Jurkat, Clone E6-1 (cell line): Measurements from ENCODE around the gene LRBA.

Experiments
- DNase-seq: peaks from one replicate; pipeline ENCODE4 v3.0.0-alpha.2; 2011; ENCODE audit warnings: low read depth, low spot score
- H3K4me3 ChIP-seq: 2 replicates; pipeline ENCODE4 v1.5.1; 2011; ENCODE audit warnings: mild to moderate bottlenecking, low read length, control low read depth, moderate library complexity

The LRBA gene

DNA sequence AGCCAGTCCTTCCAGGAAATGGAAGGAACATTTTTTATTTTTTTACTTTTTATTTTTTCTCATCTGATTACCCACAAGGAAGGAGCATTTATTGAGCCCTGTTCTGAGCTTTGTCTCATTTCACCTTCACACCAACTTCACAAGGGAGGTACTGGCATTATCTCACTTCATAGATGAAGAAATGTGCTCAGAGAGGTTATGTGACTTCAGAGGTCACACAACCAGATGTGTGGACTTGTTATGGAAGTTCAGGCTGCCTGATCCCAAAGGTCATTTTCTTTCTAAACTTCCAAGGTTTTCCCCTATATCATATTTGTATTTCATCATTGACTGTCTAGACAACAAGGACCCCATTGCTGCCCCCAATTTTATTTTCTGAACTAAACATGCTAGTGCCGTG is 776.5 kb downstream of the LRBA start:
- no peak overlapping the region for H3K4me3 ChIP-seq
- DNase-seq = no peak

- no peak overlapping the region for H3K4me3 ChIP-seq
- DNase-seq = no peak
Observed at GRCh38 chr4:150237110-150237872, 777.8 kb downstream of the LRBA start.

- H3K4me3 ChIP-seq = no peak overlapping the region
- no peak for DNase-seq
Observed at GRCh38 chr4:150236626-150237025, 778.5 kb downstream of the LRBA start.

- no peak for DNase-seq
- no peak overlapping the region for H3K4me3 ChIP-seq
Observed at GRCh38 chr4:150235808-150236271, 779.2 kb downstream of the LRBA start.

DNA sequence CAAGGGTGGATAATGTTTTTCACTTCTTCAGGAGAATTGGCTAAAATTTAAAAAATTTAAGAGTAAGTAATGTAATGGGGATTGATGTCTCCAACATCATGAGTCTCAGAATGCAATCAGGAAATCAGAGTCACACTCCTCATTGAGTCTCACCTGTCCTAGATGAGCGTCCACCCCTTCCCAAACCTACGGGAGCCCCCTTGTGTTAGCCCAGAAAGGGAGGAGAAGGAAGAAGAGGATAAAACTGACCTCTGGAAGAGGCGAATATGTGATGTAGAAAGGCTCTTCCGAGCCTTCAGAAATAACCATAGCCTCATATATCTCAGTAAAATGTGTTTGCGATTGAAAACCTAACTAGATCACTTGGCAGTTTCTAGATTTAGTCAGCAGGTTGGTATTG is 779.8 kb downstream of the LRBA start:
- H3K4me3 ChIP-seq = no peak overlapping the region
- DNase-seq = no peak

GRCh38 chr4:150234246-150234645 is 780.8 kb downstream of the LRBA start:
- DNase-seq = no peak
- no peak overlapping the region for H3K4me3 ChIP-seq

- H3K4me3 ChIP-seq = no peak overlapping the region
- DNase-seq = no peak
Observed at GRCh38 chr4:150232029-150232428, 783.1 kb downstream of the LRBA start.

GRCh38 chr4:150231107-150231770 is 783.8 kb downstream of the LRBA start:
- no peak overlapping the region for H3K4me3 ChIP-seq
- DNase-seq = no peak

- H3K4me3 ChIP-seq = no peak overlapping the region
- DNase-seq = no peak
Observed at GRCh38 chr4:150230561-150230960, 784.5 kb downstream of the LRBA start.

DNA sequence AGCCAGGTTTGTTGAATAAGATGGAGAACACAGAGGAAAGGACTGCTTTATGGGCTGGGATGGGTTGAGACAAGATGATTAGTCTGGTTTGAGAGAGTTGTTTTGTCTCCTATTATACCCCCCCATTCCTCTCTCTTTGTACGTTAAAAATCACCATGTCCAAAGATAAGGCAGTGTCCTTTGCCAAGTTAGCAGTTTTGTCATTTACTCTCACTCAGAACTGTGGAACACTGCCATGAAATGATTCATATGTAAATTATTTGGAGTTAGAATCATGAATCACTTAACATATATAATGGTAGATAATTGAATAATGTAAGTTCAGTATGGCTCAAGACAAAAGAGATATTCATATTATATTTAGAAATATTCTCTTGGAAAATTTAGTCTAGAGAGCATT is 785.6 kb downstream of the LRBA start:
- no peak for DNase-seq
- H3K4me3 ChIP-seq = no peak overlapping the region

DNA sequence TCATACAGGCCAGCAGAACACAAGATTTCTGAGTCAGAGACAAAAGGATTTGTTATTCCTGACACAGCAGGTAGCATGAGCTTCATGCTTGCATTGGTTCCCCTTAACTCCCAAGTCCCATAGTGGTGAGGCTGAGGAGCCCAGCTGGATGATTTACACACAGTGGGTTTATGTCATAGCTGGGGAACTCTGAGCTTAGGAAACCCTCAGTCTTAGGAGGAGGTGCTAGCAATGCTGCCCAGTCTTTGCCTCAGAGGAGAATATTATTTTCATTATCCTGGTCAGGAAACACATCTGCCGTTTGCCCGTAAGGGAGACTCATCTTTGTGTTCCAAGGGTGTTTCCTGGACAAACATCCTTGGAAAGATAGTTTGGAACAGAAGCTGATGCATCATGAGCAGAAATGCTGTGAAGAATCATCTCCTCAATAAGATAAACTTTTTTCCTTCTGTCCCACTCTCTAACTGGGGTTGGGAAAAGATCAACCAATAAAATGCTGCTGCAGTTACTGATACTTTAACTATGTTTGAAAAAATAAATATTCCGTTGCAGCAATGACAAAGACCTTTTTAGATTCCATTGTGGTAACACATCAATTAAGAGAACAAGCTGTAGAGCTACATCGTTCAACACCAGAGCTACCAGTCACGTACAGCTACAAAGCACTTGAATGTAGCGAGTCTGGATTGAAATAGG is 790.0 kb downstream of the LRBA start:
- DNase-seq = no peak
- H3K4me3 ChIP-seq = no peak overlapping the region

GRCh38 chr4:150219841-150220240 is 795.2 kb downstream of the LRBA start:
- no peak for DNase-seq

DNA sequence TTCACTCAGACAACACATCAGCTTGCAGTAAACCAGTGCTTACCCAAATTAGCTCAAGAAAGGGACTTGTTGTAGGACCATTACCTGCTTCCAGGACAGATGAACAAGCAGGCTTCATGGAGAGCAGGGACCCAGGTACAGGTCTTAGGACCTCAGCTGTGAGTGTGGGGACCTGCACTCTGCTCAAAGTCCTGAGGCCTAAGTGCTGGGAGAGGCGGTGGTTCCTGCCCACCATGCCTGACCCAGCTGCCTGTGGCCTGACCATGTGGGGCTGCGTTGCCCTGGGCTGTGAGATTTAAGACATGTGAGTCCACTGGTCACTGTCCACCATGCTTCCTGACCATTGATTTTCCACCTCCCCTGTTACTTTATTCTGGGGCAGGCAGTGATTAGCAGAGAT is 796.6 kb downstream of the LRBA start:
- no peak for DNase-seq
- no peak overlapping the region for H3K4me3 ChIP-seq

More at GRCh38 chr4:150219841-150220240, 795.2 kb downstream of the LRBA start:
- H3K4me3 ChIP-seq = no peak overlapping the region

- no peak overlapping the region for H3K4me3 ChIP-seq
- no peak for DNase-seq
Observed at GRCh38 chr4:150217808-150218207, 797.3 kb downstream of the LRBA start.

GRCh38 chr4:150217192-150217591 is 797.9 kb downstream of the LRBA start:
- DNase-seq = no peak
- H3K4me3 ChIP-seq = no peak overlapping the region

GRCh38 chr4:150216726-150217125 is 798.4 kb downstream of the LRBA start:
- DNase-seq = no peak
- no peak overlapping the region for H3K4me3 ChIP-seq

DNA sequence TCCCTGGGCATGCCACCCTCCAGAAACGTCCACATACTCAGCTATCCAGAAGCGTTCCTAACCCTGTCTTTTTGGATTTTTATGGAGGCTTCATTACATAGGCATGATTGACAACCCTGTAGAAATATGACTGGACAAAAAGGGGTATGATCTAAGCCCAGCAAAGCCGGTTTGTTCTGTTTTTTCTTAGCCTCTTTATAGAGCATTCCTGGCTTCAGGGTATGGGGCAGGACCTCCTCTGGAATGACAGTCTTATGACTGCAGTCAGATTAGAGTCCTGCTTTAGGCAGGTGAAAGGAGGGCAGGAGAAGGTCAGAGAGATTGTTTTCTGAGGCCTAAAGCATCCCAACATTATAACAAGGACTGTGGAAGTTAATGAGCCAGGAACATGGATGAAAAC is 799.5 kb downstream of the LRBA start:
- no peak for DNase-seq
- H3K4me3 ChIP-seq = no peak overlapping the region
